ENCODE measurements around the gene TMEM18.

TMEM18 gene

DNA sequence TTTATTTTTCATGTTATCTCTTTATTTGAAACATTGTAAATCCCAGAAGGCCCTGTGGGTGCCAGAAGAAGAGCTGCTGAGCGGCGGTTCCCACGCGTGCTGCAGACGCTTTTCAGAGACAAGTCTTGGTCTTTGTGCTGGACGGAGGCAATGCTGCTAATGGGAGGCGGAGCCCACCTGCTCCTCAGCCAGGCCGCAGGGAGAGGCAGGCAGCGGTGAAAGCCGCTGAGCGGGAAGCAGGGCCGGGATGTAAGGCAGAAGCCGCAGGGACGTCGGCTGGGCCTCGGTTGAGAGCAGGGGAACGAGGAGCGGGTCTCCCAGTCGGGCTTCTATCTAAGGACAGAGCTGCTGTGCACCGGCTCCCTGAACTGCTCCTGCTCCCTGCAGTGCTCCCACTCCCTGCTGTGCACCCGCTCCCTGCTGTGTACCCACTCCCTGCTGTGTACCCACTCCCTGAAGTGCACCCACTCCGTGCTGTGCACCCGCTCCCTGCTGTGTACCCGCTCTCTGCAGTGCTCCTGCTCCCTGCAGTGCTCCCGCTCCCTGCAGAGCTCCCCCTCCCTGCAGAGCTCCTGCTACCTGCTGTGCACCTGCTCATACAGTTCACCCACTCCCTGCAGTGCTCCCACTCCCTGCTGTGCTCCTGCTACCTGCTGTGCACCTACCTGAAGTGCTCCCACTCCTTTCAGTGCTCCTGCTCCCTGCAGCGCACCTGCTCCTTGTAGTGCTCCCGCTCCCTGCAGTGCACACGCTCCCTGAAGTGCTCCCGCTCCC, 16.4 kb downstream of the TMEM18 start:
- TF ChIP-seq EGR1 (IDR thresholded peaks at IDR 0.05) (no peak), FOXM1 (IDR thresholded peaks at IDR 0.05; ENCODE audit: borderline replicate concordance, low read depth) (no peak), TEAD4 (IDR thresholded peaks at IDR 0.05) (no peak), REST (IDR thresholded peaks at IDR 0.05; ENCODE audit: low read depth) (no peak), YY1 (IDR thresholded peaks at IDR 0.05; ENCODE audit: low read depth) (no peak), NFIC (IDR thresholded peaks at IDR 0.05) (no peak), TAF1 (IDR thresholded peaks at IDR 0.05; ENCODE audit: low read depth) (no peak), CREB1 (IDR thresholded peaks at IDR 0.05; ENCODE audit: low read depth) (no peak), ZBTB7A (IDR thresholded peaks at IDR 0.05; ENCODE audit: low read depth) (no peak), CEBPB (IDR thresholded peaks at IDR 0.05) (no peak), EP300 (IDR thresholded peaks at IDR 0.05; ENCODE audit: borderline replicate concordance) (no peak), TCF12 (IDR thresholded peaks at IDR 0.05; ENCODE audit: low read depth) (no peak), RAD21 (IDR thresholded peaks at IDR 0.05; ENCODE audit: low read depth) (no peak)
- TF ChIP-seq, protein P1, sequence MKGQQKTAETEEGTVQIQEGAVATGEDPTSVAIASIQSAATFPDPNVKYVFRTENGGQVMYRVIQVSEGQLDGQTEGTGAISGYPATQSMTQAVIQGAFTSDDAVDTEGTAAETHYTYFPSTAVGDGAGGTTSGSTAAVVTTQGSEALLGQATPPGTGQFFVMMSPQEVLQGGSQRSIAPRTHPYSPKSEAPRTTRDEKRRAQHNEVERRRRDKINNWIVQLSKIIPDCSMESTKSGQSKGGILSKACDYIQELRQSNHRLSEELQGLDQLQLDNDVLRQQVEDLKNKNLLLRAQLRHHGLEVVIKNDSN (IDR thresholded peaks at IDR 0.05): no peak
- TF ChIP-seq, protein P2, sequence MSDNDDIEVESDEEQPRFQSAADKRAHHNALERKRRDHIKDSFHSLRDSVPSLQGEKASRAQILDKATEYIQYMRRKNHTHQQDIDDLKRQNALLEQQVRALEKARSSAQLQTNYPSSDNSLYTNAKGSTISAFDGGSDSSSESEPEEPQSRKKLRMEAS (IDR thresholded peaks at IDR 0.05): no peak

DNA sequence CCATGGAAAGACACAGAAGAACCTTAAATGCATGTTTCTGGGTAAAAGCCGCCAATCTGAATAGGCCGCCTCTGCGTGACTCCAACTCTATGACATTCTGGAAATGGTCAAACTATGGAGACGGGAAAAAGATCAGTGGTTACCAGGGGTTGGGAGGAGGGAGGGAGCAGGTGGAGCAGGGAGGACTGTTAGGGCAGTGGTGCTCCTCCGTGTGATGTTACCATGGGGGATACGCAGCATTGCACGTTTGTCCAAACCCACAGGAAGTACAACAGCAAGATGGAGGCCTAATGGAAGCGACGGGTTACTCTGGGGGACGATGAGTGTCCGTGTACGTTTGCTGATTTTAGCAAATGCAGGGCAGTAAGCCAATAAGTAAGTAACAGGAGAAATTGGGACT, 17.2 kb downstream of the TMEM18 start:
- TF ChIP-seq ZBTB7A (IDR thresholded peaks at IDR 0.05; ENCODE audit: low read depth) (no peak), FOXM1 (IDR thresholded peaks at IDR 0.05; ENCODE audit: borderline replicate concordance, low read depth) (no peak), RAD21 (IDR thresholded peaks at IDR 0.05; ENCODE audit: low read depth) (no peak), TAF1 (IDR thresholded peaks at IDR 0.05; ENCODE audit: low read depth) (no peak), CEBPB (IDR thresholded peaks at IDR 0.05) (no peak), EGR1 (IDR thresholded peaks at IDR 0.05) (no peak), YY1 (IDR thresholded peaks at IDR 0.05; ENCODE audit: low read depth) (no peak), EP300 (IDR thresholded peaks at IDR 0.05; ENCODE audit: borderline replicate concordance) (no peak), TEAD4 (IDR thresholded peaks at IDR 0.05) (no peak), REST (IDR thresholded peaks at IDR 0.05; ENCODE audit: low read depth) (no peak), TCF12 (IDR thresholded peaks at IDR 0.05; ENCODE audit: low read depth) (no peak)
- TF ChIP-seq, protein P2 (IDR thresholded peaks at IDR 0.05): no peak
- TF ChIP-seq, protein P1 (IDR thresholded peaks at IDR 0.05): no peak

DNA sequence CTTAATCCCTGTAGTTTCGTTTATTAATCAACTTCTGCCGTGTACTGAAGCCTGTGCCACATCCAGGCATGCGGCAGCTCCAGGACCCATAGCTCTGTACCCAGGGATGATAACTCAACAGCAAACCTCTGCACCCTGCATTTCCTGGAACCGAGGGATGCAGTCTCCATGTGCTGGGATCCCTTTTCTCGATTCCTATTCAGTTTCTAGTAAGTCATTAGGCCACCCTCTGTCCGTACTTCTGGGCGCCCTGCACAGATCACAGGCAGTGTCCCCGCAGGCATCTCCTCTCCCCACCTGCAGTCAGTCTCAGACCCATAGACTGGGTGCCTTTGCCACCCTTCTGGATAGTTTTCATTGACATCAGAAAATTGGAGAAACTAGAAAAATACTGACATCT, 18.8 kb downstream of the TMEM18 start:
- TF ChIP-seq CEBPB (IDR thresholded peaks at IDR 0.05) (no peak), CREB1 (IDR thresholded peaks at IDR 0.05; ENCODE audit: low read depth) (no peak), TAF1 (IDR thresholded peaks at IDR 0.05; ENCODE audit: low read depth) (no peak), TCF12 (IDR thresholded peaks at IDR 0.05; ENCODE audit: low read depth) (no peak), YY1 (IDR thresholded peaks at IDR 0.05; ENCODE audit: low read depth) (no peak), EP300 (IDR thresholded peaks at IDR 0.05; ENCODE audit: borderline replicate concordance) (no peak)
- TF ChIP-seq, protein P1 (IDR thresholded peaks at IDR 0.05): no peak

DNA sequence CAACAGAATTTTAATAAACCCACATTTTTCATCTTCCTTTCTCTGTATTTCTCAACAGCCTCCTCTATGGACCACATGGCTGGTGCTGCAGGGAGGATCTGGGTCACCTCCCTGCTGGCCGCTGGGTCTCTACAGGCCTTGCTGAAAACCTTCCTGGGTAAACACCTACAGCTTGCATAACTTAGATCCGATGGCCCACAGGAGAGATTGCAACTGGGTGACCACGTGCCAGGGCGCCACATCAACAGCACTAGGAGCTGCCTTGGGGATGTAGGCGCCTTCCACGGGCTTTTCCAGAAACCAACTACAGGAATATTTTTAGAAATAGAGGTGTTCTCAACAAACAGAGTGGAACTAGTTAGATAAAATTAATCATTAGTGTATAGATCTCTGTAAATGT, 19.4 kb downstream of the TMEM18 start:
- TF ChIP-seq, protein P2 (IDR thresholded peaks at IDR 0.05): no peak
- no peak for TF ChIP-seq RAD21 (IDR thresholded peaks at IDR 0.05; ENCODE audit: low read depth)
- no peak for TF ChIP-seq TAF1 (IDR thresholded peaks at IDR 0.05; ENCODE audit: low read depth)
- no peak for TF ChIP-seq YY1 (IDR thresholded peaks at IDR 0.05; ENCODE audit: low read depth)
- TF ChIP-seq, protein P1 (IDR thresholded peaks at IDR 0.05): no peak
- no peak for TF ChIP-seq REST (IDR thresholded peaks at IDR 0.05; ENCODE audit: low read depth)
- TF ChIP-seq NFIC (IDR thresholded peaks at IDR 0.05): no peak
- no peak for TF ChIP-seq CREB1 (IDR thresholded peaks at IDR 0.05; ENCODE audit: low read depth)
- no peak for TF ChIP-seq TEAD4 (IDR thresholded peaks at IDR 0.05)
- no peak for TF ChIP-seq CEBPB (IDR thresholded peaks at IDR 0.05)
- no peak for TF ChIP-seq EGR1 (IDR thresholded peaks at IDR 0.05)
- TF ChIP-seq FOXM1 (IDR thresholded peaks at IDR 0.05; ENCODE audit: borderline replicate concordance, low read depth): no peak
- no peak for TF ChIP-seq ZBTB7A (IDR thresholded peaks at IDR 0.05; ENCODE audit: low read depth)
- no peak for TF ChIP-seq EP300 (IDR thresholded peaks at IDR 0.05; ENCODE audit: borderline replicate concordance)
- no peak for TF ChIP-seq TCF12 (IDR thresholded peaks at IDR 0.05; ENCODE audit: low read depth)

Measured in Ishikawa (cell line).